Natural killer cell (primary cell): ENCODE measurements around the gene GABBR2. TPM values are rescaled to one million over a fixed set of nuclear protein-coding genes. Genes with fewer than 3 reads are reported as not detected.

Source experiments
- ATAC-seq, 3 donors: fragments of 150-1000 bp in 2 of 3; fragments of 200-7000 bp in 1 of 3; cut with Tn5 transposase; 1 replicate in 1 of 3; 2 replicates in 2 of 3; pipeline ENCODE4 v1.10.0; 2021; ENCODE audit warnings: mild to moderate bottlenecking in 2 of 3, moderate library complexity in 2 of 3
- DNase-seq, 2 donors: peaks; one replicate each; pipeline versions ENCODE4 v3.0.0 to v3.0.0-alpha.2; 2013 to 2021; ENCODE audit warnings: mixed read lengths in 1 of 2
- H3K27ac ChIP-seq: one replicate; pipeline ENCODE4 v1.5.1; 2013; ENCODE audit warnings: mild to moderate bottlenecking, low read length
- H3K27me3 ChIP-seq: one replicate; pipeline ENCODE4 v1.6.1; 2013; ENCODE audit warnings: low read length; ENCODE audit not compliant: control insufficient read depth, insufficient read depth
- H3K36me3 ChIP-seq: one replicate; pipeline ENCODE4 v1.6.1; 2013; ENCODE audit warnings: low read length; ENCODE audit not compliant: control insufficient read depth, insufficient read depth
- H3K4me1 ChIP-seq: one replicate; pipeline ENCODE4 v1.6.1; 2013; ENCODE audit warnings: low read length; ENCODE audit not compliant: control insufficient read depth, insufficient read depth
- H3K4me3 ChIP-seq: one replicate; pipeline ENCODE4 v1.5.1; 2013; ENCODE audit warnings: low read length
- H3K9me3 ChIP-seq: one replicate; pipeline ENCODE4 v1.6.1; 2013; ENCODE audit warnings: low read length; ENCODE audit not compliant: control insufficient read depth, insufficient read depth
- H3K27ac Mint-ChIP-seq, 2 donors: one replicate each; pipeline ENCODE4 v1.8.0; 2022; ENCODE audit warnings: mild to moderate bottlenecking in 2 of 2, mixed read lengths in 2 of 2, moderate library complexity in 1 of 2
- H3K27me3 Mint-ChIP-seq, 2 donors: one replicate each; pipeline ENCODE4 v1.8.0; 2022; ENCODE audit warnings: low read depth in 2 of 2, mixed read lengths in 2 of 2
- H3K36me3 Mint-ChIP-seq: one replicate; pipeline ENCODE4 v1.8.0; 2022; ENCODE audit warnings: mixed read lengths
- H3K4me1 Mint-ChIP-seq, 2 donors: one replicate each; pipeline ENCODE4 v1.8.0; 2022; ENCODE audit warnings: mixed read lengths in 2 of 2
- H3K4me3 Mint-ChIP-seq: one replicate; pipeline ENCODE4 v1.8.0; 2022; ENCODE audit warnings: mild to moderate bottlenecking, moderate library complexity, mixed read lengths
- H3K9me3 Mint-ChIP-seq, 2 donors: one replicate each; pipeline ENCODE4 v1.8.0; 2022; ENCODE audit warnings: mixed read lengths in 2 of 2
- WGBS: methylation state at CpG from one replicate; pipeline ENCODE4 v1.1.7; 2013; ENCODE audit warnings: missing lambda C conversion rate; ENCODE audit not compliant: insufficient coverage; 5-methylcytosine and 5-hydroxymethylcytosine counted together
- intact Hi-C: fragments of 100-400 bp; cut with micrococcal nuclease; formaldehyde crosslinking; loops from one replicate; pipeline ENCODE4 v1.14.2; 2022
- total RNA-seq, 4 donors: library from RNA; stranded (reverse); fragments of 120-200 nt in 1 of 4; gene quantifications; one replicate each; pipeline versions ENCODE4 v1.2.3 to v1.2.4, GENCODE V29; 2013 to 2022
- TF ChIP-seq, protein P1 (sequence below): fragments of 200-600 bp; IDR thresholded peaks from one replicate; pipeline ENCODE4 v1.8.0; 2022; ENCODE audit warnings: antibody characterized with exemption

Gene GABBR2
- total RNA-seq, 3 donors from 2014 or later (not counting 1 experiment from before 2014, with no cell fraction given), result not detected

DNA sequence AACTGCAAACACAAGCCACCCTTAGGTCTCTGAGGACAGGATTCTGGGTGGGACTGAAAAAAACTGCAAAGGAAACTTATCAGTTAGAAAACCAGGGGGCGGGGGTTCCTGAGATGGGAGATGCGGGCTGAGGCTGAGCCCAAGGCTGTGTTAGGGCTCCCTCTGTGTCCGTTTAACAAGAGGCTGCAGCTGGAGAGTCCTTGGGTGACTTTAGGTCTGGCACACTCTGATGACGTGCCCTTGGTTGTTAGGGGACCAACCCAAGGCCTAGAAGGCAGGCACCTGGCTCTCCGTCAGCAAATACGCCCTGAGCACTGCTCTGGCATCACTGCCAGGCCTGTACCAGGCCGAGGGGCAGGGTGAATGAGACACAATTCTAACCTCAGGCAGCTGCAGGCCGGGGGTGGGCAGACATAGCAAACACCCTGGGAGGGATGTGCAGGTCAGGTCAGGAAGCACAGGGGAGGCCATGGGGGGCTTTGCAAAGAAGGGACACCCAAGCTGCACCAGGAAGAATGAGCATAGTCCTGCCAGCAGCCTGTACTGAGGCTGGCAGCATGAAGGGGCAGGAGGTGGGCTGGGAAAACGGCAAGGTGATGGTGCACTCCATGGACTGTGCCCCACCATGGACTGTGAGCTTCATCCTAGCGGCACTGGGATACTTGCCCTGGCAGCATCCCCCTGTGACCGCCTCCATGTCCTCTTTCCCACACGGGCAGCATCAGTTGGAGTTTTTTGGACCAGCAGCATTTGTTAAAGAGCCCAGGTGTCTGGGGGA is 137.9 kb downstream of the GABBR2 start:
- ATAC-seq (no peak), DNase-seq (no peak)
- Histone ChIP-seq H3K4me1 (peaks cover 10% of the 10 kb centered on the region), H3K27ac (no peak overlapping the region), H3K9me3 (no peaks in the 10 kb centered on the region), H3K27me3 (no peaks in the 10 kb centered on the region), H3K36me3 (no peaks in the 10 kb centered on the region), H3K4me3 (no peak overlapping the region)
- TF ChIP-seq, protein P1, sequence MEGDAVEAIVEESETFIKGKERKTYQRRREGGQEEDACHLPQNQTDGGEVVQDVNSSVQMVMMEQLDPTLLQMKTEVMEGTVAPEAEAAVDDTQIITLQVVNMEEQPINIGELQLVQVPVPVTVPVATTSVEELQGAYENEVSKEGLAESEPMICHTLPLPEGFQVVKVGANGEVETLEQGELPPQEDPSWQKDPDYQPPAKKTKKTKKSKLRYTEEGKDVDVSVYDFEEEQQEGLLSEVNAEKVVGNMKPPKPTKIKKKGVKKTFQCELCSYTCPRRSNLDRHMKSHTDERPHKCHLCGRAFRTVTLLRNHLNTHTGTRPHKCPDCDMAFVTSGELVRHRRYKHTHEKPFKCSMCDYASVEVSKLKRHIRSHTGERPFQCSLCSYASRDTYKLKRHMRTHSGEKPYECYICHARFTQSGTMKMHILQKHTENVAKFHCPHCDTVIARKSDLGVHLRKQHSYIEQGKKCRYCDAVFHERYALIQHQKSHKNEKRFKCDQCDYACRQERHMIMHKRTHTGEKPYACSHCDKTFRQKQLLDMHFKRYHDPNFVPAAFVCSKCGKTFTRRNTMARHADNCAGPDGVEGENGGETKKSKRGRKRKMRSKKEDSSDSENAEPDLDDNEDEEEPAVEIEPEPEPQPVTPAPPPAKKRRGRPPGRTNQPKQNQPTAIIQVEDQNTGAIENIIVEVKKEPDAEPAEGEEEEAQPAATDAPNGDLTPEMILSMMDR, result no peak
- peaks cover 5 to 7% of the 10 kb centered on the region in 2 donors for H3K27me3 Mint-ChIP-seq
- no peak overlapping the region for H3K27ac Mint-ChIP-seq
- H3K9me3 Mint-ChIP-seq, result no peaks in the 10 kb centered on the region
- intact Hi-C loops, result no loop called here
- peaks cover 13 to 14% of the 10 kb centered on the region in 2 donors for H3K4me1 Mint-ChIP-seq
- no peak overlapping the region for H3K4me3 Mint-ChIP-seq
- WGBS, result 80% methylated on average over 12 of the region's 12 CpGs
- no peaks in the 10 kb centered on the region for H3K36me3 Mint-ChIP-seq

DNA sequence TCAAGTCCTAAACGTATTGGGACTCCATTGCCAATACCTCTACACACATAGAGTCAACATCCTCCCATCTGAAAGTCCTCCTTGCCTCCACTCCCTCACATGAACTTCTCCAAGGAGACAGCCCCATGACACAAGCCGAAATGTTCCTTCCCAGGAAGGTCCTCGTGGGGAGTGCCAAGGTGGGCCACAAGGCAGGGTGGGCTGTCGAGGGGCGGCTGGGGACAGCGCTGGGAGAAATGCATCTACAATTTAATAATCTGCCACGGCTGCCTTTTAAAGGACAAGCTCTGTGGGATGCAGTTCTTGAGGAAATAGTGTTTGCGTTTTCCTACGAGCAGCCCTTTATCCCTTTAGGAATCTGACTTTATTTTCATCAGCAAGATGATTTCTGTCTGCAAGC is 138.7 kb downstream of the GABBR2 start:
- Mint-ChIP-seq H3K36me3 (no peaks in the 10 kb centered on the region), H3K4me1 (peaks cover 5 to 6% of the 10 kb centered on the region in 2 donors), H3K9me3 (no peaks in the 10 kb centered on the region), H3K27me3 (peaks cover 3 to 6% of the 10 kb centered on the region in 2 donors), H3K27ac (no peak overlapping the region), H3K4me3 (no peak overlapping the region)
- ATAC-seq (no peak), DNase-seq (no peak)
- 93% methylated on average over 9 of the region's 9 CpGs for WGBS
- H3K27ac ChIP-seq, result no peak overlapping the region
- H3K4me3 ChIP-seq, result no peak overlapping the region
- H3K9me3 ChIP-seq, result no peaks in the 10 kb centered on the region
- TF ChIP-seq, protein P1, result no peak
- H3K4me1 ChIP-seq, result peaks cover 2% of the 10 kb centered on the region
- no peaks in the 10 kb centered on the region for H3K36me3 ChIP-seq
- no peaks in the 10 kb centered on the region for H3K27me3 ChIP-seq
- intact Hi-C loops, result no loop called here

DNA sequence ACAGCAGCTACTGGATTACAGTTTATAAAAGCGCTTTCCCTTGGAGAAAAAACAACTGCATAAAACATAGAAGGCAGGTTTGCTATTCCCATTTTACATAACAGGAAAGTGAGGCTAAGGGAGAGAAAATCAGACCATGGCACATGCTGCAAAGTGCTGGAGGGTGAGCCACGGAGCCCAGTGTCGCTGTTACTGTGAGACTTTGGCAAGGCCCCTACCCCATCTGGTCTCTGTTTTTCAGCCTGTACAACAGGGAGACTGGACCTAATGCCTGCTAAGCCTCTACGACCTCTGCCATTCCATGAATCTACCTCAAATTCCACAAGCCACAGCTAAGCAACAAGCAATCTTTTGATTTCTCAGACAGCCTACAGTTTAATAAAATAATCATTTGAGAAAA is 139.2 kb downstream of the GABBR2 start:
- 89% methylated on average over 4 of the region's 4 CpGs for WGBS
- no peak overlapping the region for H3K27ac Mint-ChIP-seq
- peaks cover 0 to under 1% of the 10 kb centered on the region in 2 donors for H3K4me1 Mint-ChIP-seq
- no peaks in the 10 kb centered on the region for H3K36me3 Mint-ChIP-seq
- H3K9me3 Mint-ChIP-seq, result no peaks in the 10 kb centered on the region
- no peak for ATAC-seq
- no peak overlapping the region for H3K27ac ChIP-seq
- no peaks in the 10 kb centered on the region for H3K36me3 ChIP-seq
- intact Hi-C loops, result no loop called here
- H3K4me3 ChIP-seq, result no peak overlapping the region
- no peaks in the 10 kb centered on the region for H3K4me1 ChIP-seq
- DNase-seq, result no peak
- no peaks in the 10 kb centered on the region for H3K9me3 ChIP-seq
- no peak overlapping the region for H3K4me3 Mint-ChIP-seq
- TF ChIP-seq, protein P1, result no peak
- H3K27me3 ChIP-seq, result no peaks in the 10 kb centered on the region
- H3K27me3 Mint-ChIP-seq, result peaks cover 3 to 6% of the 10 kb centered on the region in 2 donors
